PC-9 (cell line): Measurements from ENCODE around the gene OR5I1. TPM values are rescaled to one million over a fixed set of nuclear protein-coding genes. Genes with fewer than 3 reads are reported as not detected.
A peak's percentile ranks its signal among the peaks of the same experiment; 100 is the strongest.
"Not testable (repeated sequence)": the region's sequence is repeated elsewhere in the genome, so short reads cannot be mapped to it uniquely, and the experiment has no call there.

ENCODE experiments used
- BruUV-seq: library from RNA; stranded (reverse); fragments of 400-500 nt; replicated peaks from 2 replicates; lab custom pipeline; 2021; lab: Mats Ljungman, UMichigan
- CTCF ChIA-PET: fragments of 300-600 bp; sonication (Branson Sonifier 250); formaldehyde crosslinking; loops from one replicate; lab custom pipeline; 2022; ENCODE audit warnings: antibody characterized with exemption; lab: Charles Lee
- POLR2A ChIA-PET: fragments of 300-600 bp; sonication (Branson Sonifier 250); formaldehyde crosslinking; loops from one replicate; lab custom pipeline; 2022; ENCODE audit warnings: antibody characterized with exemption; ENCODE audit not compliant: unreplicated experiment; lab: Charles Lee
- DNase-seq, 2 experiments: peaks; one replicate each; pipeline versions ENCODE4 v3.0.0 to v3.0.0-alpha.2; 2015 to 2022; ENCODE audit warnings: mixed read lengths in 1 of 2
- H2AFZ ChIP-seq: fragments of 200-600 bp; sonication (generic); 2 replicates; pipeline ENCODE4 v1.8.1; 2017; ENCODE audit warnings: antibody characterized with exemption
- H3F3A ChIP-seq: fragments of 200-600 bp; sonication (generic); 2 replicates; pipeline ENCODE4 v1.8.1; 2017; ENCODE audit warnings: antibody characterized with exemption, mild to moderate bottlenecking, low read depth; ENCODE audit not compliant: insufficient read depth
- H3K27ac ChIP-seq: fragments of 200-600 bp; sonication (generic); 2 replicates; pipeline ENCODE4 v1.6.1; 2016; ENCODE audit warnings: mixed run types
- H3K27me3 ChIP-seq: fragments of 200-600 bp; sonication (generic); 2 replicates; pipeline ENCODE4 v1.6.1; 2016; ENCODE audit warnings: low read depth, mixed run types; ENCODE audit not compliant: insufficient read depth
- H3K36me3 ChIP-seq: fragments of 200-600 bp; sonication (generic); 2 replicates; pipeline ENCODE4 v1.6.1; 2016; ENCODE audit warnings: low read depth, mixed run types
- H3K4me1 ChIP-seq: fragments of 200-600 bp; sonication (generic); replicated peaks from 2 replicates; pipeline ENCODE4 v1.6.1; 2016; ENCODE audit warnings: mixed run types; ENCODE audit not compliant: insufficient read depth
- H3K4me2 ChIP-seq: fragments of 200-600 bp; sonication (generic); 2 replicates; pipeline ENCODE4 v1.6.1; 2017; ENCODE audit warnings: mixed run types
- H3K4me3 ChIP-seq: fragments of 200-600 bp; sonication (generic); 2 replicates; pipeline ENCODE4 v1.6.1; 2016; ENCODE audit warnings: mixed run types
- H3K79me2 ChIP-seq: fragments of 200-600 bp; sonication (generic); 2 replicates; pipeline ENCODE4 v1.6.1; 2017; ENCODE audit warnings: low read depth, mixed run types
- H3K9me2 ChIP-seq: fragments of 200-600 bp; sonication (generic); 2 replicates; pipeline ENCODE4 v1.8.1; 2017; ENCODE audit warnings: mild to moderate bottlenecking; ENCODE audit not compliant: insufficient read depth
- H3K9me3 ChIP-seq: fragments of 200-600 bp; sonication (generic); 2 replicates; pipeline ENCODE4 v1.8.1; 2016; ENCODE audit warnings: low read depth; ENCODE audit not compliant: insufficient read depth
- H4K20me1 ChIP-seq: fragments of 200-600 bp; sonication (generic); 2 replicates; pipeline ENCODE4 v1.8.1; 2017; ENCODE audit not compliant: insufficient read depth
- EZH2 ChIP-seq: fragments of 200-600 bp; sonication (generic); IDR thresholded peaks from 2 replicates; pipeline ENCODE4 v1.8.0; 2017; ENCODE audit warnings: antibody characterized with exemption, low read depth
- intact Hi-C: fragments of 100-400 bp; cut with micrococcal nuclease; formaldehyde crosslinking; loops from one replicate; pipeline ENCODE4 v1.10.0; 2022; ENCODE audit not compliant: unreplicated experiment
- total RNA-seq: library from RNA; stranded (reverse); gene quantifications from 2 replicates; pipeline ENCODE4 v1.2.3, GENCODE V29; 2021
- TF ChIP-seq, protein P1 (sequence below): fragments of 200-600 bp; sonication (generic); conservative IDR thresholded peaks from 2 replicates; pipeline ENCODE4 v1.6.1; 2017; ENCODE audit warnings: mixed run types, antibody characterized with exemption, mild to moderate bottlenecking, moderate library complexity

Gene OR5I1
- total RNA-seq, 1 experiment from 2014 or later, result not detected

DNA sequence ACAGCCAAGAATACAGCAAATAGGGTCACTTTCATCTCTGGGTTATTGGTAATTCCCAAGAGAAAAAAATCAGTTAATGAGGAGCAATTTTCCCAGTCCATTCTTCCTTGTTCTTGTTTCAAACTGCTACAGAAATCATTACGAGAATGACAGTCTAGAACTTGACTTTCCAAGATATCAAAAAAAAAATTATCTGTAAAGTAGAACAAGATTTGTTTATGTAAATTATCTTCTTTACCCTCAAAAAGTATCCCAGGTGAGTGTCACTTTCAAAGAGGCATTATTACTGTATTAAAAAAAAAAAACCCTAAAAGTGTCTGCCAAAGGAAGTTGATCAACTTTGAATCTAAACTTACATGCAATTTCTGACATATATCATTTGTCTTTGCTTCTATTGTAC is 21.7 kb downstream of the OR5I1 start, which contains the start of gene OR5W2:
Gene OR5W2 (minus strand): TSS at position 101 of the 400 bp plus-strand sequence. CDS start 0 bp downstream, at position 101.
- Histone ChIP-seq H3K4me2 (no peak within 1 kb of the TSS), H3K36me3 (no peaks in the 10 kb centered on the region), H3K79me2 (no peaks in the 10 kb centered on the region), H3K27me3 (no peaks in the 10 kb centered on the region), H3K9me3 (no peaks in the 10 kb centered on the region), H3K4me1 (no peaks in the 10 kb centered on the region), H3K9me2 (peaks cover 3% of the 10 kb centered on the region; the same call in 1 of the 2 replicates), H3K4me3 (no peak within 1 kb of the TSS), H3F3A (no peaks in the 10 kb centered on the region), H4K20me1 (no peaks in the 10 kb centered on the region), H2AFZ (no peak within 1 kb of the TSS), H3K27ac (no peak within 1 kb of the TSS)
- TF ChIP-seq, protein P1, sequence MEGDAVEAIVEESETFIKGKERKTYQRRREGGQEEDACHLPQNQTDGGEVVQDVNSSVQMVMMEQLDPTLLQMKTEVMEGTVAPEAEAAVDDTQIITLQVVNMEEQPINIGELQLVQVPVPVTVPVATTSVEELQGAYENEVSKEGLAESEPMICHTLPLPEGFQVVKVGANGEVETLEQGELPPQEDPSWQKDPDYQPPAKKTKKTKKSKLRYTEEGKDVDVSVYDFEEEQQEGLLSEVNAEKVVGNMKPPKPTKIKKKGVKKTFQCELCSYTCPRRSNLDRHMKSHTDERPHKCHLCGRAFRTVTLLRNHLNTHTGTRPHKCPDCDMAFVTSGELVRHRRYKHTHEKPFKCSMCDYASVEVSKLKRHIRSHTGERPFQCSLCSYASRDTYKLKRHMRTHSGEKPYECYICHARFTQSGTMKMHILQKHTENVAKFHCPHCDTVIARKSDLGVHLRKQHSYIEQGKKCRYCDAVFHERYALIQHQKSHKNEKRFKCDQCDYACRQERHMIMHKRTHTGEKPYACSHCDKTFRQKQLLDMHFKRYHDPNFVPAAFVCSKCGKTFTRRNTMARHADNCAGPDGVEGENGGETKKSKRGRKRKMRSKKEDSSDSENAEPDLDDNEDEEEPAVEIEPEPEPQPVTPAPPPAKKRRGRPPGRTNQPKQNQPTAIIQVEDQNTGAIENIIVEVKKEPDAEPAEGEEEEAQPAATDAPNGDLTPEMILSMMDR, result no peak
- TF ChIP-seq EZH2, result no peak
- intact Hi-C loops, result no loop called here
- no TSS peak for BruUV-seq
- POLR2A ChIA-PET, result no interaction called here
- DNase-seq, result no peak
- CTCF ChIA-PET, result no interaction called here

DNA sequence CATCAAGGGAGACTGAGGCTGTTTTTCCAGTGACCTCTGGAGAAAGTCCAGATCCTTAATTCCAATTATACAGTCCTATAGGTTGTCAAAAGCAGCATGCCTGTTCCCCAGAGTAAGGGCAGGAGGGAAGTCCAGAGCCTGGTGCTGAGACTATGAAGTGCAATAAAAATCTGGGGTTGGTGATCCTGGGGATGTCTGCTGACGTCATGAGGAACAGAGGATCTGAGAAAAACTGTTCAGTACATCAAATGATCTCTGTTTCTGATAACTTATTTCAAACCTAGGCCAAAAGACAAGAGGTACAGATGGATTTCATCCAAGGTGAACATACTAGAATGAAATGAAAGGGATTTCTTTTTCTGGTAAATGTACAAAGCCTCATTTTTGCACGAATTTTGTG is 33.9 kb downstream of the OR5I1 start:
- TF ChIP-seq, protein P1, result no peak
- no peak for TF ChIP-seq EZH2
- Histone ChIP-seq H4K20me1 (no peaks in the 10 kb centered on the region), H3K4me1 (no peaks in the 10 kb centered on the region), H3F3A (no peaks in the 10 kb centered on the region), H3K36me3 (no peaks in the 10 kb centered on the region), H3K27me3 (no peaks in the 10 kb centered on the region), H3K79me2 (no peaks in the 10 kb centered on the region), H3K9me2 (no peaks in the 10 kb centered on the region), H3K9me3 (no peaks in the 10 kb centered on the region), H2AFZ (no peak overlapping the region), H3K27ac (no peak overlapping the region), H3K4me3 (no peak overlapping the region), H3K4me2 (no peak overlapping the region)
- ChIA-PET POLR2A (no interaction called here), CTCF (no interaction called here)
- no TSS peak for BruUV-seq
- intact Hi-C loops, result no loop called here
- no peak for DNase-seq

- POLR2A ChIA-PET, result no interaction called here
Measured at GRCh38 chr11:55895216-55895615, 41.0 kb downstream of the OR5I1 start.

DNA sequence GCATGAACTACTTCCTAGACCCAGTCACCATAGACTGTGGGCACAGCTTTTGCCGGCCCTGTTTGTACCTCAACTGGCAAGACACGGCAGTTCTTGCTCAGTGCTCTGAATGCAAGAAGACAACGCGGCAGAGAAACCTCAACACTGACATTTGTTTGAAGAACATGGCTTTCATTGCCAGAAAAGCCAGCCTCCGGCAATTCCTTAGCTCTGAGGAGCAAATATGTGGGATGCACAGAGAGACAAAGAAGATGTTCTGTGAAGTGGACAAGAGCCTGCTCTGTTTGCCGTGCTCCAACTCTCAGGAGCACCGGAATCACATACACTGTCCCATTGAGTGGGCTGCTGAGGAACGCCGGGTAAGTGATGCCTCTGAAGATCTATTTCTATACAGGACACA is 50.7 kb downstream of the OR5I1 start:
- BruUV-seq, H3K27ac ChIP-seq, POLR2A ChIA-PET, H3K36me3 ChIP-seq, H4K20me1 ChIP-seq, CTCF ChIA-PET, H3K79me2 ChIP-seq, H3K9me3 ChIP-seq, intact Hi-C loops, H3F3A ChIP-seq, H3K4me2 ChIP-seq, H2AFZ ChIP-seq, H3K4me3 ChIP-seq, DNase-seq, H3K9me2 ChIP-seq, H3K4me1 ChIP-seq: not testable (repeated sequence)
- peaks cover 16% of the 10 kb centered on the region for H3K27me3 ChIP-seq

More at GRCh38 chr11:55895216-55895615, 41.0 kb downstream of the OR5I1 start:
- no peak overlapping the region for H2AFZ ChIP-seq
- intact Hi-C loops, result no loop called here
- H3K4me1 ChIP-seq, result no peaks in the 10 kb centered on the region
- no peaks in the 10 kb centered on the region for H3F3A ChIP-seq
- no peaks in the 10 kb centered on the region for H4K20me1 ChIP-seq
- no peaks in the 10 kb centered on the region for H3K79me2 ChIP-seq
- no TSS peak for BruUV-seq
- H3K4me2 ChIP-seq, result no peak overlapping the region
- no peak overlapping the region for H3K4me3 ChIP-seq
- CTCF ChIA-PET, result no interaction called here
- TF ChIP-seq EZH2, result no peak
- TF ChIP-seq, protein P1, result 0 out of 2 replicates have a peak, but pooled peaks have one; percentile 25
- no peaks in the 10 kb centered on the region for H3K9me3 ChIP-seq
- no peaks in the 10 kb centered on the region for H3K36me3 ChIP-seq
- no peak overlapping the region for H3K27ac ChIP-seq
- no peaks in the 10 kb centered on the region for H3K27me3 ChIP-seq
- no peaks in the 10 kb centered on the region for H3K9me2 ChIP-seq
- no peak for DNase-seq
